NCI-H2227 (cell line): ENCODE measurements around the gene SH3BP2.

Experiments
- DNase-seq: peaks from one replicate; lab custom pipeline; 2025; ENCODE audit not compliant: unreplicated experiment; lab: John Stamatoyannopoulos, UW

The SH3BP2 gene

GRCh38 chr4:2850966-2851798, 58.3 kb downstream of the SH3BP2 start:
- DNase-seq: no peak

GRCh38 chr4:2852481-2852921, 59.6 kb downstream of the SH3BP2 start:
- no peak for DNase-seq

GRCh38 chr4:2855584-2855983, 62.7 kb downstream of the SH3BP2 start:
- DNase-seq: no peak

- DNase-seq: no peak
Observed at GRCh38 chr4:2856266-2856665, 63.4 kb downstream of the SH3BP2 start.

GRCh38 chr4:2857349-2857927, 64.6 kb downstream of the SH3BP2 start:
- no peak for DNase-seq

GRCh38 chr4:2858451-2859217, 65.7 kb downstream of the SH3BP2 start:
- no peak for DNase-seq

GRCh38 chr4:2859514-2859913, 66.6 kb downstream of the SH3BP2 start:
- no peak for DNase-seq

GRCh38 chr4:2860391-2861348, 67.8 kb downstream of the SH3BP2 start:
- DNase-seq: no peak

GRCh38 chr4:2861631-2862436, 68.9 kb downstream of the SH3BP2 start:
- DNase-seq: no peak

GRCh38 chr4:2862528-2862927, 69.6 kb downstream of the SH3BP2 start:
- no peak for DNase-seq

GRCh38 chr4:2863649-2864048, 70.8 kb downstream of the SH3BP2 start:
- no peak for DNase-seq

- DNase-seq: no peak
Observed at GRCh38 chr4:2865196-2865780, 72.4 kb downstream of the SH3BP2 start.

- no peak for DNase-seq
Observed at GRCh38 chr4:2866160-2866861, 73.4 kb downstream of the SH3BP2 start.

GRCh38 chr4:2866891-2867290, 74.0 kb downstream of the SH3BP2 start:
- DNase-seq: no peak

GRCh38 chr4:2867758-2868491, 75.0 kb downstream of the SH3BP2 start:
- DNase-seq: peak; percentile 39

GRCh38 chr4:2868877-2869487, 76.1 kb downstream of the SH3BP2 start:
- DNase-seq: no peak

- no peak for DNase-seq
Observed at GRCh38 chr4:2869659-2870058, 76.8 kb downstream of the SH3BP2 start.

GRCh38 chr4:2870082-2870481, 77.2 kb downstream of the SH3BP2 start:
- DNase-seq: no peak
